PC-9 (cell line): ENCODE measurements around the gene SH3D21. TPM values are rescaled to one million over a fixed set of nuclear protein-coding genes. Genes with fewer than 3 reads are reported as not detected.
A peak's percentile ranks its signal among the peaks of the same experiment; 100 is the strongest.

Source experiments
- BruUV-seq: library from RNA; stranded (reverse); fragments of 400-500 nt; replicated peaks from 2 replicates; lab custom pipeline; 2021; lab: Mats Ljungman, UMichigan
- CTCF ChIA-PET: fragments of 300-600 bp; sonication (Branson Sonifier 250); formaldehyde crosslinking; loops from one replicate; lab custom pipeline; 2022; ENCODE audit warnings: antibody characterized with exemption; lab: Charles Lee
- POLR2A ChIA-PET: fragments of 300-600 bp; sonication (Branson Sonifier 250); formaldehyde crosslinking; loops from one replicate; lab custom pipeline; 2022; ENCODE audit warnings: antibody characterized with exemption; ENCODE audit not compliant: unreplicated experiment; lab: Charles Lee
- DNase-seq, 2 experiments: peaks; one replicate each; pipeline versions ENCODE4 v3.0.0 to v3.0.0-alpha.2; 2015 to 2022; ENCODE audit warnings: mixed read lengths in 1 of 2
- H2AFZ ChIP-seq: fragments of 200-600 bp; sonication (generic); 2 replicates; pipeline ENCODE4 v1.8.1; 2017; ENCODE audit warnings: antibody characterized with exemption
- H3F3A ChIP-seq: fragments of 200-600 bp; sonication (generic); 2 replicates; pipeline ENCODE4 v1.8.1; 2017; ENCODE audit warnings: antibody characterized with exemption, mild to moderate bottlenecking, low read depth; ENCODE audit not compliant: insufficient read depth
- H3K27ac ChIP-seq: fragments of 200-600 bp; sonication (generic); 2 replicates; pipeline ENCODE4 v1.6.1; 2016; ENCODE audit warnings: mixed run types
- H3K27me3 ChIP-seq: fragments of 200-600 bp; sonication (generic); 2 replicates; pipeline ENCODE4 v1.6.1; 2016; ENCODE audit warnings: low read depth, mixed run types; ENCODE audit not compliant: insufficient read depth
- H3K36me3 ChIP-seq: fragments of 200-600 bp; sonication (generic); 2 replicates; pipeline ENCODE4 v1.6.1; 2016; ENCODE audit warnings: low read depth, mixed run types
- H3K4me1 ChIP-seq: fragments of 200-600 bp; sonication (generic); replicated peaks from 2 replicates; pipeline ENCODE4 v1.6.1; 2016; ENCODE audit warnings: mixed run types; ENCODE audit not compliant: insufficient read depth
- H3K4me2 ChIP-seq: fragments of 200-600 bp; sonication (generic); 2 replicates; pipeline ENCODE4 v1.6.1; 2017; ENCODE audit warnings: mixed run types
- H3K4me3 ChIP-seq: fragments of 200-600 bp; sonication (generic); 2 replicates; pipeline ENCODE4 v1.6.1; 2016; ENCODE audit warnings: mixed run types
- H3K79me2 ChIP-seq: fragments of 200-600 bp; sonication (generic); 2 replicates; pipeline ENCODE4 v1.6.1; 2017; ENCODE audit warnings: low read depth, mixed run types
- H3K9me2 ChIP-seq: fragments of 200-600 bp; sonication (generic); 2 replicates; pipeline ENCODE4 v1.8.1; 2017; ENCODE audit warnings: mild to moderate bottlenecking; ENCODE audit not compliant: insufficient read depth
- H3K9me3 ChIP-seq: fragments of 200-600 bp; sonication (generic); 2 replicates; pipeline ENCODE4 v1.8.1; 2016; ENCODE audit warnings: low read depth; ENCODE audit not compliant: insufficient read depth
- H4K20me1 ChIP-seq: fragments of 200-600 bp; sonication (generic); 2 replicates; pipeline ENCODE4 v1.8.1; 2017; ENCODE audit not compliant: insufficient read depth
- CTCF ChIP-seq: fragments of 200-600 bp; sonication (generic); conservative IDR thresholded peaks from 2 replicates; pipeline ENCODE4 v1.6.1; 2017; ENCODE audit warnings: mixed run types, antibody characterized with exemption, mild to moderate bottlenecking, moderate library complexity
- EZH2 ChIP-seq: fragments of 200-600 bp; sonication (generic); IDR thresholded peaks from 2 replicates; pipeline ENCODE4 v1.8.0; 2017; ENCODE audit warnings: antibody characterized with exemption, low read depth
- intact Hi-C: fragments of 100-400 bp; cut with micrococcal nuclease; formaldehyde crosslinking; loops from one replicate; pipeline ENCODE4 v1.10.0; 2022; ENCODE audit not compliant: unreplicated experiment
- total RNA-seq: library from RNA; stranded (reverse); gene quantifications from 2 replicates; pipeline ENCODE4 v1.2.3, GENCODE V29; 2021

The SH3D21 gene
- total RNA-seq, 1 experiment from 2014 or later: 18.3 TPM

DNA sequence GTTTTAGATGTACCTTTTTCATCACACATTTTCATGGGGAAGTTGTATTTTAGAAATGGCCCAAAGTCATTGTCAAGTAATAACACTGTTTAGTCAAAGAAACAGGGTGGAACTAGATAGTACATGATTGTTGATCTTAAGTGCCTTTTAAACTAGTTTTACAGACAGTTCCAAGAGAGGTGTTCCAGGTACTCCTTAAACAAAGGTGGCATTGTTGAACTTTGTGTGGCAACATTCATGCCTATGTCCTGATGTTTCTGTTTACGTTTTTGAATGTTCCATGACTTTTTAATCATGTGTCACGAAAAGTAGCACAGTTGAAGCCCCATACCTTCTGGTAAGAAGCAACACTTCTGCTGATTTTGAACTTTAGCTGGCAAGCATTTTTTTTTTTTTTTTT lies 9.1 kb upstream of the SH3D21 start:
- Histone ChIP-seq H3K9me2 (no peaks in the 10 kb centered on the region), H2AFZ (no peak overlapping the region), H4K20me1 (0 out of 2 replicates have a peak, but pooled peaks cover 3% of the 10 kb centered on the region), H3K27me3 (no peaks in the 10 kb centered on the region), H3F3A (peaks cover 78% of the 10 kb centered on the region), H3K36me3 (peaks cover 35% of the 10 kb centered on the region), H3K4me1 (peaks cover 26% of the 10 kb centered on the region), H3K79me2 (peaks cover 12% of the 10 kb centered on the region), H3K27ac (peak overlapping the region; percentile 57), H3K4me3 (no peak overlapping the region), H3K9me3 (no peaks in the 10 kb centered on the region), H3K4me2 (no peak overlapping the region)
- CTCF ChIA-PET: no interaction called here
- TF ChIP-seq CTCF (no peak), EZH2 (no peak)
- POLR2A ChIA-PET: no interaction called here
- intact Hi-C loops: no loop called here
- BruUV-seq: no TSS peak
- DNase-seq: peak in 1 of 2 experiments; percentile 66

GRCh38 chr1:36298640-36299039 lies 7.5 kb upstream of the SH3D21 start:
- Histone ChIP-seq H3K4me2 (no peak overlapping the region), H3K27ac (peak overlapping the region; percentile 89), H2AFZ (no peak overlapping the region), H3K4me3 (no peak overlapping the region), H3K9me2 (no peaks in the 10 kb centered on the region), H3K79me2 (peaks cover 19% of the 10 kb centered on the region), H3F3A (peaks cover 74% of the 10 kb centered on the region), H3K36me3 (peaks cover 42% of the 10 kb centered on the region), H3K9me3 (no peaks in the 10 kb centered on the region), H4K20me1 (no peaks in the 10 kb centered on the region), H3K4me1 (peaks cover 26% of the 10 kb centered on the region), H3K27me3 (no peaks in the 10 kb centered on the region)
- BruUV-seq: no TSS peak
- POLR2A ChIA-PET: no interaction called here
- intact Hi-C loops: no loop called here
- no peak for TF ChIP-seq EZH2
- no peak for TF ChIP-seq CTCF
- CTCF ChIA-PET: interaction anchor here (0.5 to 0.6 kb wide), 2 partner anchors 85 to 169 kb away, joined by 3 to 4 read pairs; no protein-coding TSS in a partner anchor
- DNase-seq: no peak

- peak in 1 of 2 experiments; percentile 60 for DNase-seq
- POLR2A ChIA-PET: interaction anchor here (0.5 to 0.7 kb wide), 4 partner anchors 15 to 443 kb away, joined by 3 to 10 read pairs (median 6); partner anchors contain the start of gene TRAPPC3
- intact Hi-C loops: loop anchor here (2.0 to 10.0 kb wide), 2 partner anchors 84 to 120 kb away; partner anchors contain the start of gene STK40
- peak overlapping the region; percentile 67 for H3K4me2 ChIP-seq
- peak overlapping the region; percentile 89 for H3K27ac ChIP-seq
- peaks cover 32% of the 10 kb centered on the region for H3K4me1 ChIP-seq
- no peaks in the 10 kb centered on the region for H4K20me1 ChIP-seq
- BruUV-seq: no TSS peak
- no peaks in the 10 kb centered on the region for H3K9me3 ChIP-seq
- CTCF ChIA-PET: interaction anchor here (0.5 to 1.6 kb wide), 16 partner anchors 15 to 151 kb away, joined by 3 to 13 read pairs (median 6); partner anchors contain the start of genes THRAP3 and TRAPPC3
- H3K27me3 ChIP-seq: no peaks in the 10 kb centered on the region
- H3K4me3 ChIP-seq: no peak overlapping the region
- peaks cover 75% of the 10 kb centered on the region for H3F3A ChIP-seq
- H3K36me3 ChIP-seq: peaks cover 33% of the 10 kb centered on the region
- peaks cover 19% of the 10 kb centered on the region for H3K79me2 ChIP-seq
- TF ChIP-seq CTCF: no peak
- TF ChIP-seq EZH2: no peak
- no peak overlapping the region for H2AFZ ChIP-seq
- H3K9me2 ChIP-seq: no peaks in the 10 kb centered on the region
These were observed 5.6 kb upstream of the SH3D21 start for GRCh38 chr1:36300526-36300925.
